HG03108 (cell line): ENCODE data around the gene MC2R.
"Not testable (repeated sequence)": the region's sequence is repeated elsewhere in the genome, so short reads cannot be mapped to it uniquely, and the experiment has no call there.

ENCODE experiments used
- ATAC-seq: cut with Tn5 transposase; IDR thresholded peaks from one replicate; pipeline ENCODE4 v1.9.1; 2021; ENCODE audit warnings: moderate library complexity; ENCODE audit not compliant: unreplicated experiment

Gene MC2R

DNA sequence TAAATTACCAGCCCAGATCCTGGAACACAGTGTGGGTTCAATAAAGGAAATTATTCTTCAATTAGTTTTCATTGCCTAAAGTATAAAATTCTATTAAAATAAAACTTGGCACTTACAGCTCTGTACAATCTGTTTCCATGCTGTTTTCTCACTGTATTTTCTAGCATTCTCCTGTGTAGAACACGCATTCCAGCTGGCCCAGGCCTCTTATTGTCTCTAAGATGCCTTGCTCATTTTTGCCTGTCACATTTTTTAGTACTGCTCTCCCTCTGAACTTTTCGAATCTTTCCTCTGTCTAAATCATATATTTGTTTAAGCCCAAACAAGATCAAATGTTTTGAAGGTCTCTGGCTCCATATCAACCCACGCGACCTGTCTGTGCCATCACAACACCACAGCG lies 20.8 kb downstream of the MC2R start:
- ATAC-seq = no peak

DNA sequence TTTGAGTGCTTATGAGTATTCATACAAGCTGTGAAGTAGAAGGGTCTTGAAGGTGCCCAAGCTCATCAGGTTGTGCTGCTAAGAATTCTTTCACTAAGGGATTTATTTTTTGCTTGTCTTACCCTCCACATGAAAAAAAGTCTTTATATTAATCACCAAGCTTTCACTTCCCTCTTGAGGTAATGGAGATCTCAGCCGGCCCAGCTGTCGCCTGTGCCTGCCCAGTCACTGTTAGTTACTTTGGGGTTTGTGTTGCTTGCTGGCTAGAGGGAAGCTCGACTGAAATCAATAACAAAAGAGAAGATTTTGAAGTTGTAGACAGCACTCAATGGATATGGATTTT lies 21.9 kb downstream of the MC2R start:
- ATAC-seq = peak; percentile 99

DNA sequence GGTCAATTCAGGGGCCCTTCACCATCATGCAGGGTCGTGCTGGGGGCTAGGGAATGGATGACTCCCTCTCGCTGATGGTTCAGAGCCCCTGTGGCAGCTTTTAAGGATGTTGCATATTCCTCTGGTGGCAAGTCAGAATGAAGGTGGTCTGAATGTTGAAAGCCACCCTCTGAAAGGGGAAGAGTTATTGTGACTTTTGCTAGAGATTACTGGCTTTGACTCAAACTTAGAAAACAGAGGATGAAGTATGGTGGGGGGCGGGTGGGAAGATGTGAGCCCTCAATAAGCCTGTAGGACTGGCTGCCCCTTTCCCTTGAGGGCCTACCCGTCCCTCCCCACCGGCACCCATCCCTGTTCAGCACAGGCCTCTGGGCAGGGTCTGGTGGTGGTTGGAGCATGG lies 23.2 kb downstream of the MC2R start:
- no peak for ATAC-seq

DNA sequence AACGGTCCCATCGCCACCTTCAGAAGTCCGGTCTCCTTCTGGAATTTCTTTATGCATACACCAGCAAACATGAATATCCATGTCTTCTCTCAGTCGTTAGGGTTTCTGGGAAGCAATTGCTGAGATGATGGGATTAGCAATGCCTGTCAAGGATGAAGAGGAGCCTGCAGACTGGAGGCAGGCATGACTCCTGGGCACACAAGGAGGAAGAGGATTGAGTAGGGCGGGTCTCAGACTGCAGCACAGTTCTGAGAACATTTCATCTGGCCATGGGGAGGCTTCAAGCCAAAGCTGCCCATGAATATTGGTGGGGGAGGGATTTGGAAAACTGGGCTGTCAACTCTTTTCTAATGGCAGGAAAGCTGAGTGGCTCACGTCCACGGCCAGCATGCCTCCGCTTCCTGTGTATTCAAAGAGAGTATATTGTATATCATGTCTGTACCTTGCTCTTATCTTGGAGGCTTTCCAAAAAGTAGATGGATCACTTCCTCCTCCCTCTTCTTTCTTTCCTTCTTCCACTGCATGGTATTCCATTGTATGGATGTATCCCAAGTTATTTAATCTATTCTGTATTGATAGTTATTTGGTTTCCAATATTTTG lies 24.5 kb downstream of the MC2R start:
- ATAC-seq = no peak

DNA sequence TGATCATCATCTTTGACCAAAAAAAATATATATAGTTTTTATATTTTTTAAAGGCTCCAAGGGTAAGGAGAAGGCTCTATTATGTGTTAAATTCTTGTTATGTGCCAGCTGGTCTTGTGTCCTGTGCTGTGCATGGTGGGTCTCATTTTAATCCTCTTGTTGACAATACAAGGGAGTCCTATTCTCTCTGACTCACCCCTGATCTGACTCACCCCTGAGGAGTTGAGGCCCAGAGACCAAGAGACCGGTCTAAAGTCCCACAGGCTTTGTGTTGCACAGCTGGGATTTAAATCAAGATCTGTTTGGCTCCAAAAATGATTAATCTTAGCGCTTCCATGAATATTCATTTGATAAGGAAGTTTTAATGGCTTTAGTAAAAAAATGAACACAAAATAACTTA lies 25.7 kb downstream of the MC2R start:
- no peak for ATAC-seq

DNA sequence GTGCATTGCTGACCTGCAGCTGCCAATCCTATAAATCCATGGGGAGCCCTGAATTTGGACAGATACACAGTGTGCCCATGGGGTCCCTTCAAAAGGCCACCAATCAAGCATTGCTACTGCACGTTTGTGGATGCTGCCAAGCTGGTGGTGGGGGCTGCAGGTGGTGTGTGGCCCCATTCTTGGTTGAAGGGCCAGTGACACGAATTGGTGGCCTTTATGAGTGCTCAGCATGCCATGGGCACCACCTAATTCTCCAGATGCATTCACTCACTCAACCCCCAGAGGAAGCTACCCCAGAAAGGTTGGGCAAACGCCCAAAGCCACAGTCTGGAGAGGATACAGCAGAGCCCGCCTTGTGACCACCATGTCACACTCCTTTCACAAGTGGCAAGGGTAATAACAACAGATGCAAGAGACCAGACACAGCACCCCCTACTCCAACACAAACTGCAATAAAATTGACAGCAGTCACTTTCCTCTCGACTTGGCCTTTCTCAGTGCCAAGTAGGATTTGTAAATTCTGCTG lies 27.1 kb downstream of the MC2R start:
- no peak for ATAC-seq

DNA sequence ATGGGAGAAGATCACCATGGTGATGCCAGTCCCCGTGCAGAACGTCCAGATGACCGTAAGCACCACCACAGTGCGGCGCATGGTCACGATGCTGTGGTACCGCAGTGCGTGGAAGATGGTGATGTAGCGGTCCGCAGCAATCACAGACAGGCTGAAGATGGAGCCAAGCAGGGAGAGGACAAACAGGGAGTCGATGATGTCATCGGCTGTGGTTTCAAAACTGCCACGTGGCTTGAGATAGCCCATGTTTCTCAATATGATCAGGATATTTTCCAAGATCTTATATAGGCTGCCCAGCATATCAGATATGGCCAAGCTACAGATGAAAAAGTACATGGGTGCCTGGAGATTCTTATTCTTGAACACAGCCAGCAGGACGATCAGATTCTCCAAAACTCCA lies 30.3 kb downstream of the MC2R start:
- no peak for ATAC-seq

DNA sequence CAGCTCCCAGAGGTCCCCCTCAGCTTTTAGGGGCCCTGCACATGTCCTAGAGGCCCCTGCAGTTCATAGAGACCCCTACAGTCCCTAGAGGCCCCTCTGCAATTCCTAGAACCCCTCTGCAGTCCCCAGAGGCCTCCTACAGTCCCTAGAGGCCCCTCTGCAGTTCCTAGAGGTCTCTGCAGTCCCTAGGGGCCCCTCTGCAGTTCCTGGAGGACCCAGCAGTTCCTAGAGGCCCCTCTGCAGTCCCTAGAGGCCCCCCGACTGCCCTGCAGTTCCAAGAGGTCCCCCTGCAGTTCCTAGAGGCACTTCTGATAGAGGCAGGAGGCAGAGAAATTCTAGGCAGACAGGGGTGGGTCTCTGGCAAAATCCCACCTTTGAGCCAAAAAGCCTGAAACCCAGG lies 35.4 kb downstream of the MC2R start:
- ATAC-seq = no peak

DNA sequence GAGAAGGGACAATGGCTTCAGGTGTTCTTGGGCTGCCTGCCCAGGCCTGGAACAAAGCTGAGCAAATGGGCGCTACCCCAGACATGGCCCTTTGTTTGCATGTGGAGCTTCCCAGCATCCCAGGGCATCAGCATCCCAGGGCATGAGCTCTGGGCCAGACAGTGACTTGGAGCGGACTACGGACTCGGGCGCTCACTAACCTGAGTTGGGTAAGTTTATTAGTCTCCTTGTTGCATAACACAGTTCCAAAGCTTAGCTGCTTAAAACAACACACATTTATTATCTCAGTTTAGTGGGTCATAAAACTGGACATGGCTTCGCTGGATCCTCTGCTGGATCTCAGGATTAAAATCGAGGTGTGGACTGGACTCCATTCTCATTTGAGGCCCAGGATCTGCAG lies 35.8 kb downstream of the MC2R start:
- ATAC-seq = no peak

DNA sequence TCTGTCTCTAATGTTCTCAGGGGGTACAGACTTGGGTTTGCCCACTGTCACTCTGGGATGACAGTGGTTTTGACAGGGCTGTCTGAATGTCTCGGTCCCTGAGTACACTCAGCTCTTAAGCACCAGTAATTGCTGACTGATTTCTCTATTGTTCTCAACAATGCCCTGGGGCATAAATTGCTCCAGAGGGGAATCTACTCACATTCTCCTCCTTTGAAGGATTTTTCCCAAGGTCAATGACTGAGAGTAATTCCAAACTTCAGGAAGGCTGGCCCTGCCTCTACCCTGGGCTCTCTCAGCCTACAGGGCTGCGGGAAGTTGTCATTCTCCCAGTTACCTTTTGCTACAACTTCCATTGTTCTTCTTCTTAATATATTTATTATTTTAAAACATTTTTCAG lies 36.5 kb downstream of the MC2R start:
- ATAC-seq = no peak

DNA sequence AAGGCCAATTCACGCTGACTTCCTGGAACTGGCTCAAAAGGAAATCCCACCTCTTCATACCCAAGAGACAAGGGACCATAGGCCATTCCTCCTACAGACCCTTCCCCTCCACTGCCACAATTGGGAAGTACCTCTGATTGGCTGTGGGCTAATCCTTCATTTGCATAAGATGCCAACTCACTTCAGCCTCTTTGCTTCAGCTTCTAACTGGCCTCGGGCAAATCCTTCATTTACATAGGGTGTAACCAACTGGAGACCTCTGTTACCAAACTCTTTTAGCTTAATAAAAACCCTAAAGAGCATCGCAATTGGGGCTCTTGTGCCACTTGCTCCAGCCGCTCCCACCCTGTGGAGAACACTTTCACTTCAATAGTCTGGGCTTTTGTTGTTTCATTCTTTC lies 38.2 kb downstream of the MC2R start:
- ATAC-seq = no peak

DNA sequence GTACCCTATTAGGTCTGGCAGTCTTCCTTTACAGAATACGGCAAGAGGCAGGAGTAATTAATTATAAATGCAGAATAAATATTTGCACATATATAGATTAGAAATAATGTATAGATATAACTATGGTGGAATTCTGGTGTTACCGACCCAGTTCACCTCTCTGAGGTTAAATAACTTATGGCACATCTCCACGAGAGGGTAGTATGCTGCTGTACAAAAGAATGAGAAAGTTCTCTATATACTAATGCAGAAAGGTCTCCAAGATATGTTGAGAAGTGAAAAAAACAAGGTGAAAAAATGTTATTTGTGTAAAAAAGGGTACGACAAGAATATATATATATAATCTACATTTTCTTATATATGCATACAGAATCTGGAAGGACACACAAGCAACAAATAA lies 40.8 kb downstream of the MC2R start:
- no peak for ATAC-seq

DNA sequence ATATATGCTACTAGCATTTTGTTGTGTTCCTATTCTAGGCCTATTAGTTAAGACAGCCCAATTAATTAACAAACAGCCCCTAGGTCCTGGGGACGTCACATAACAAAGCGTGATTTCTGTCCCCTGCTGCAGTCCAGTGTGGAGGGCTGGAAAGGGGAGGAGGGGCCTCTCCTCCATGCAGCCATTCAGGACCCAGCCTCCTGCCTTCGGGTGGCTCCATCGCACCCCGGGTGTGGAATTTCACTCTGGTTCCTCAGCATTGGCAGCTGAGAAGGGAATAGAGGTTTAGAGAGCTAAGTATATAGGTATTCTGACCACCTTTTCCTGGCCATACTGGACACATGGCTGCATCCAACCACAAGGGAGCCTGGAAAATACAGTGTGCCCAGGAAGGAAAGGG lies 42.4 kb downstream of the MC2R start:
- ATAC-seq = no peak

DNA sequence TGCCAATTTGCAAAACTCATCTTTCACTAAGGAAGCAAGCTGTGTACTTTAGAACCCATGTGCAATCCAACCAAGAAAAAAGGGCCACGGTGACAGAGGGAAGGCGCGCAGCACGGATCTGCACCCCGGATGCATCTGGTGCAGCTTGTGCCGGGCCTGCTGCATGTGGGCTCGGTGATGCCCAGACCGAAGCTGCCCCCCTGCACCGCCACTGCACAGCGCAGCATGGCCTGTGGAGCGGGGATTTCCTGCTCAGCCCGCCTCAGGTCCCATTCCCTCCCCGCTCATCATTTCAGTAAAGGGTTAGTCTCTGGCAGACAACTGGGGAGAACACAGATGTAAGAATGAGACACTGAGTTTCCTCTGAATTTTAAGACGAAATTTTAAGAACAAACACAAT lies 43.0 kb downstream of the MC2R start:
- ATAC-seq = no peak

DNA sequence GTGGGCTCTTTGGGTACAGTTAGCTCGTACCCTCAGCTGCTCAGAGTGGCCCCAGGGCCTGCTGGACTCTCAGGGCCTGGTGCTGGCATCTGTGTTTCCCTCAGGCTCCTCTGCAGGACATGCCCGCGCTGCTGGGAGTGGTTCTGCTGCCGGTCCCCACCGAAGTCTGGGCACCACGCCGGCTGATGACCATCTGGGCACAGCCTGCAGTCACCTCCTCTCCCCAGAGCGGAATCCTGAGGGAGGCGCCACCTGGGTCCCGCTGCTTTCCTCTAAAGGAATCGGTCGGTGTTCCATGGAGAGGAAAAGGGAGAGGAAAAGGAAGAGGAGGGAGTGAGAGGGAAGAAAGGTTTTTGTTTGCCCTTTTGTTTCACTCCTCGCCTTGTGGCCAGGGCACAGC lies 43.6 kb downstream of the MC2R start:
- no peak for ATAC-seq

DNA sequence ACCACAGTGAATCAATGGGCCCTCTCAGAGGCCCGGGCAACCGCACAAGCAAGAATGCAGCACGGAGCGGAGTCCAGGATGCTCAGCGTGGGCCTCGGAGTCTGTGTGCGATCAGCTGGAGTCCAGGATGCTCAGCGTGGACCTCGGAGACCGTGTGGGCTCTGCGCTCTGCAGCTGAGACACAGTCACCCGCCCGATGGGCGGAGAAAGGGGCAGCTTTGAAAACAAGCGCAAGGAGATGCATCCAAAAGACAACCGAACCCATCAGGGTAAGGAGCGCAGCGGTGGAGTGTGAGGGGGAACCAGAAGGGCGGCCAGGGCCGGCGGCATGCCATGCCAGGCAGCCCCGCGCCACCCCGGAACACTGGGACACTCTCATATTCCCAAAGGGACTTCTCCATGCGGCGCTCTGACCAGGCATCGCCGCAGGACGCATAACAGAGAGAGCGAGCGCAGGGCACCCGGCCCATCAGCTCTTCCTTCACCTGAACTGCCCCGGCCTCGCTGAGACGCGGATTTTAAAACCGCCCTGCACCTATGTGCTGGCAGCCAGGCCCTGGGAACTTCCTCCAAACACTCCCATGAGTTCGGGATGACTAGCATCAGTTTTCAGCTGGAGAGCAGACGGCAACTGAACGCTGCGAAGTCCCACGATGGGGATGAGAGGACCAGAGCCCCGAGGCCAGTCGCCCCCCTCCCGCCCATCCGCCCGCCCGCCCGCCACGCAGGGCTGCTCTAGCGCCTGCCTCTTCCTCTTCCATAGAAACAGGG lies 46.6 kb downstream of the MC2R start:
- no peak for ATAC-seq

DNA sequence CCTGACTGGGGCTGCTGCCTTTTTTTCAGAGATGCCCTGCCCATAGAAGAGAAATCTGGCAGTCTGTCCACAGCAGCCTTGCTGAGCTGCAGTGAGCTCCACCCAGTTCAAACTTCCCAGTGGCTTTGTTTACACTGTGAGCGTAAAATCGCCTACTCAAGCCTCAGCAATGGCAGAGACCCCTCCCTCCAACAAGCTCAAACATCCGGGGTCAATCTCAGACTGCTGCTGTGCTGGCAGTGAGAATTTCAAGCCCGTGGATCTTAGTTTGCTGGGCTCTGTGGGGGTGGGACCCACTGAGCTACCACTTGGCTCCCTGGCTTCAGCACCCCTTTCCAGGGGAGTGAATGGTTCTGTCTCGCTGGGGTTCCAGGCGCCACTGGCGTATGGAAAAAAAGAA lies 52.4 kb downstream of the MC2R start:
- not testable (repeated sequence) for ATAC-seq

DNA sequence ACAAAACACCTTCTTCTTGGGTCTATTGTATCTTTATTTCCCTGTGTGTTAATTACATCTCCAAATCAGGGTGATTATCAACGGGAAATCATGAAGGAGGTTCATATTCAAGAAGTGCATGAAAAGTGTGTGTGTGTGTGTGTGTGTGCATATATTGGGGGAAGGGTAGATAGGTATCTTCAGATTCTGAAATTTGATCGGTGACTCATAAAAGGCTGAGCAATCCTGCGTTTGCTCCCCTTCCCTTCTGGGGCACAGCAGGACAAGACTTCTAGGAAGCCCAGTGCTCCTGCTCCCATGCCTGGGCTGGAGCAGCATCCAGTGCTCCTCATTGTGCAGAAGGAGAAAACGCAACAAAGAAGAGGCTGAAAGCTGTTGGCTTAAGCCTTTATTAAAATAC lies 65.5 kb downstream of the MC2R start:
- no peak for ATAC-seq

DNA sequence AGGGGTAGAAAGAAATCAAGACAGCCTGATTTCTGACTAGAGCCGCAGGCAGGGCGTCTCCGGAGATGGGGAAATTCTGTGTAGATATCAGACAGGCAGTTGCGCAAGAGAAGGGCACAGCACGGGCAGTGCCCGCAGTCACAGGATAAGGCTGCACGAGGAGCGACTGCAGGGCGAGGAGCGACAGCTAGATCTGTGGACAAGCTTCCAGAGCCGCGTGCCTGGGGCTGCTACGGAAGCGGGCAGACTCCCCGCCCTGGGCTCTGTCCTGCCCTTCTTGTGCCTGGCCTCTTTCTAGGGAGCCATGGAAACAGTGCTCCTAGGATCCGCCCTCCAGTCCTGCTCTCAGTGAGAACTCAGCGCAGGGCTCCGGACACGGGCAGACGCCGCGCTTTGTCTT lies 78.8 kb downstream of the MC2R start:
- no peak for ATAC-seq

DNA sequence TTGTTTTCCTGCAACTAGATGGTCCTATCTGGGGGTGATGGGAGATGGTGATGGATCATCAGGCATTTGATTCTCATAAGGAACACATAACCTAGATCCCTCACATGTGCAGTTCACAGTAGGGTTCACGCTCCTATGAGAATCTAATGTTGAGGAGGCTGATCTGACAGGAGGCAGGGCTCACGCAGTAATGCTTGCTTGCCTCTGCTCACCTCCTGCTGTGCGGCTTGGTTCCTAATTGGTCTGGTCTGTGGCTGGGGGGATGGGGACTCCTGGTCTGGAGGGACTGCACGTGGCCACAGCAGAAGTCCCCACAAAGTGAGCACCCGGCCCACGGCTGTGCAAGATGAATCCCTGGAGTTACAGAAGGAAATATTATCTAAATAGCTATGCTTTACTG lies 80.1 kb downstream of the MC2R start:
- ATAC-seq = no peak

DNA sequence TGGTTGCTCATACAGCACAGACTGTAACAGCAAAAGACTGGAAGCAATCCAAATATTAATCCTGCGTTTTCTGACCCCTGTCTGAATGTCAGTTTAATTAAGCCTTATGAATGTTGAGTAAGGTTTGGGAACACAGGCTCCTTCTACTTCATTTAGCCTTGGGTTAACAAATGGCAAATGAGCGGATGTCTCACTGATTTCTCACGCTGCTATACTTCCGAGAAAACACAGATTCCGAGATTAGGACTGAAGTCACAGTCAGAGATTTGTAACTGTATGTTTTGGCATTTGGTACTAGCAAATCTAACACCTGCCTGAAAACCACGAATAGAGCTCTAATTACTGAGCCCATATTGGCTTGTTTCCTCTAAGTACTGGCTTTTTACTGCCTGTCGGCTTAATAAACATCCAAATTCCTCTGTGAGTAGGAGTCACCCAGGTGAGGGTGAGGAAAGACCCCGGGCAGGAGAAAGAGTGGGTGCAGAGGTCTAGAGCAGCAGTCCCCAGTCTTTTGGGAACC lies 80.8 kb downstream of the MC2R start:
- ATAC-seq = no peak
